HG02973 (cell line): ENCODE results near the gene MGMT.

Experiments used
- ATAC-seq: cut with Tn5 transposase; IDR thresholded peaks from one replicate; pipeline ENCODE4 v1.9.1; 2021; ENCODE audit warnings: moderate library complexity; ENCODE audit not compliant: unreplicated experiment

The MGMT gene

DNA sequence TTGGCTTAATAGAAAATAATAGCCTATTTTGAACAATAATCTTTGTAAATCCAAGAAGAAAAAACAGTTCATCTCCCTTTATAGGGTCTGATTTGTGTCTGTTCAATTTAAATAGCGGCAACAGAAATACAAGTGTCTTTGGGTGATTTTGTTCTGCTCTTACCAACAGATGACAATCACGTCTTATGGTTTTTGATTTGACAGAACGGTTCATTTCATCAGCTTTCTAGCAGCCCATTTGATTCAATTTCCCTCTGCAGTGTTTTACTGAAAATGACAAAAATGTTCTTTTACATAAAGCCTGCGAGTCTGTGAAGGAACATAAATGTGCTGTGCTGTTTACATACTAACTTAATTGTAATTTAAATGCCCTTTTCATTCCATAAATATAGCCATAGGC, 180.5 kb downstream of the MGMT start:
- ATAC-seq: no peak

DNA sequence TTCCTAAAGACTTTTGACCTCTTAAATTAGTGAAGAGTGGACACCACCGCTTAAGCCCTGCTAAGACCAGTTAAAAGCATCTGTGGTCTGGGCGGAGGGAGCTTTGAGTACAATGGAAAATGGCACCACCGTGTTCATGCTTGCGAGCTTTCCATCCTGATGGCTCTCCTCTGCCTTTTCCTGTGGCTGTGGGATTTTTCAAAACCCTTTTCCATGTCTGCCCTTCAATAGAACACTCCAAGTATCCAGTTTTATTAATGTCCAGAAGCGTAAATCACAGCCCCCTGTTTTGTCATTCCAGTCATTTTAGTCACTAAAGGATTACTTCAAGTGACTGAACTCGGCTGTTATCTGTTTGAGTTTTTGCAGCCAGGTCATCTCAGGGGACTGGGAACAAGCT, 181.8 kb downstream of the MGMT start:
- no peak for ATAC-seq

GRCh38 chr10:129652021-129652420, 185.0 kb downstream of the MGMT start:
- ATAC-seq: no peak

- ATAC-seq: no peak
Measured at GRCh38 chr10:129652521-129653201, 185.6 kb downstream of the MGMT start.

DNA sequence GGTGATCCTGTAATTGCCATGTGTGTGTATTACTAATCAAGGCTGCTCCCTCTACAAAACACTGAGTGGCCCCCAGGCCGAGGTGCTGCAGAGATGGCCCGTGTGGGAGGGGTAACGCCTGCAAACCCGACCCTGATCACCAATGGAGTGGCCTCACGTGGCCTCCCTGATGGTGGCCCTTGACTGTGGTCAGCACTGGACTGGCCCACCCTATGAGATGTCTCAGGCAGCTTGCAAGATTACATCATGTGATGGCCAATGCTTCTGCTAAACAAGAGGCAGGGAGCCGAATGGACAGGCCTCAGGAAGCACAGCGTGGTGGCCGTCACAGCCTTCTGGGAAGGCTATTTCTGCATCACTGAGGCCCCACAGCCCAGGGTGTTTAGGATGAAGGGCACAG, 186.4 kb downstream of the MGMT start:
- no peak for ATAC-seq

DNA sequence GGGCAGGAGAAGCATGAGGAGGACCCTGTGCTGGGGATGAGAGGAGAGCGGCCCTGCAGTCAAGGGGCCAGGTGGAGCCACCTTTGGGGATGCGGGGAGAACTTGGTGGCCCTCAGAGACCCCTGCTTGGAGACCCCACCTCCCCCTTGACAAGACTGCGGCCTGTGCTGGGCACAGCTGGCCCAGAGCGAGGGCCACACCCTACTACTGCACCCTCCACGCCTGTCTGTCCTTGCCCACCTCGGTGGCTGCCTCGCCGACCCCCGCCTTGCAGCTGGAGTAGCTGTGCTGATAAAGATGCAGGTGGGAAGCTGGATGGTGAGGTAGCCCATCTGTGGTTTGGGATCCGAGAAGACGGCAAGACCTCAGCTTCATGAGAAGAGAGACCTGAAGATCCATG, 186.8 kb downstream of the MGMT start:
- no peak for ATAC-seq

GRCh38 chr10:129654461-129654860, 187.4 kb downstream of the MGMT start:
- ATAC-seq: no peak

DNA sequence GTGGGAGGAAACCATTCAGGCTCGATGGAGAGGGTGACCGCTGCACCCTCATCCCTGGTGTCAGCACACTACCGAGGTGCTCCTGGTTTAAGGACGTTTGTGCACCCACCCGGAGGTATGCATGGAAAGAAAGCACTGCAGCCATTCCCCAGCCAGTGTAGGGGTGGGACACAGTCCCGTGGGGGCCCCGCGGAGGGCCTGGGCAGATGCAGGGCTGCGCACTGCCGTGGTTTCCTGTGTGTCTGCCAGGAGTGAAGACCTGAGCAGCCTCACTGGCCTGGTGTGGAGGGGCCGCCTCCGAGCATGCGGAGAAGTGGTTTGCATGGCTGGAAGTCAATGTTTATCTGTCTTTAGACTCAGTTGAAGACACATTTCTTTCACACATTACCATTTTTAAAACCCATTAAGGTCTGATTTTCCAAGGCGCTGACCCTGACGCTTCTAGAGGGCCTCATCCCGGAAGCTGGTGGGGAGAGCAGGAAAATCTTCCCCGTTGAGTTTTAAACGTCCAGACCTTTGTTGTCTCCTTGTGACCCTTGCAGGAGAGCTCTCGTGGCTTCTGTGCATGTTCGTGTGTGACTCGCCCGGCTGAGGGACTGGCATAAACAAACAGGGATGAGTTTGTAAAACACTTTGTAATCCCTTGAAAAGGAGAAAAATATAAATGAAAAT, 188.1 kb downstream of the MGMT start:
- ATAC-seq: no peak

- ATAC-seq: no peak
Measured at GRCh38 chr10:129655679-129656031, 188.6 kb downstream of the MGMT start.

GRCh38 chr10:129656642-129657041, 189.6 kb downstream of the MGMT start:
- ATAC-seq: no peak

DNA sequence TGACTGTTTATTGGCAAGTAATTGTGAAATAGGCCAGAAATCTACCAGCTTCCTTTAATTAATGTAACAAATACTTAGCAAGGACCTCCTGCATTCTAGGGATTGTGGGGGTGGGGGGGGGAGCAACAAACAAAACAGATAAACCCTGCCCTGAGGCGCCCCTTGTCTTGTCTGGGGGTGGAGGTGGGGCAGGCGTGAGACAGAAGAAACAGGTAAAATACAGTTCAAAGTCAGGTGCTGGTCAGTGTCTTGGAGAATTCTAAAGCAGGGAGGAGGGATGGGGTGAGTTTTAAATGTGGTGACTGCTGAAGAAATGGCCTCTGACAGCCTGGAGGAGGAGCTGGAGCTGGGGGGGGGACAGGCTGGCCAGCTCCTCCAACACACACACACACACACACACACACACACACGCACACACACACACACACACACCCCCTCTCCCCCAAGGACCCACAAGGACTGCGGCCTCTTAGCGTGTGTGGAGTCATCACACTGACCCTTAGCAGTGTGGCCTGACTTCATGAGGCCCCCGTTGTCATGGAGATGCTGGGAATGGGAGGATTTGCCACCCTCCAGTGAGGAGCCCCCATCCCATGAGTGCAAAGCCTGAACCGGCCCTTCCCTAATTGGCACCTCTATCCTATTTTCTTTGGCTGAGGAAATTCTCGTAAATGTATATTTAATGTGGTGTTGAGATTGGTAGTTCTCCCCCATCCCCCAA, 190.4 kb downstream of the MGMT start:
- ATAC-seq: no peak

GRCh38 chr10:129658376-129659072, 191.5 kb downstream of the MGMT start:
- ATAC-seq: no peak

DNA sequence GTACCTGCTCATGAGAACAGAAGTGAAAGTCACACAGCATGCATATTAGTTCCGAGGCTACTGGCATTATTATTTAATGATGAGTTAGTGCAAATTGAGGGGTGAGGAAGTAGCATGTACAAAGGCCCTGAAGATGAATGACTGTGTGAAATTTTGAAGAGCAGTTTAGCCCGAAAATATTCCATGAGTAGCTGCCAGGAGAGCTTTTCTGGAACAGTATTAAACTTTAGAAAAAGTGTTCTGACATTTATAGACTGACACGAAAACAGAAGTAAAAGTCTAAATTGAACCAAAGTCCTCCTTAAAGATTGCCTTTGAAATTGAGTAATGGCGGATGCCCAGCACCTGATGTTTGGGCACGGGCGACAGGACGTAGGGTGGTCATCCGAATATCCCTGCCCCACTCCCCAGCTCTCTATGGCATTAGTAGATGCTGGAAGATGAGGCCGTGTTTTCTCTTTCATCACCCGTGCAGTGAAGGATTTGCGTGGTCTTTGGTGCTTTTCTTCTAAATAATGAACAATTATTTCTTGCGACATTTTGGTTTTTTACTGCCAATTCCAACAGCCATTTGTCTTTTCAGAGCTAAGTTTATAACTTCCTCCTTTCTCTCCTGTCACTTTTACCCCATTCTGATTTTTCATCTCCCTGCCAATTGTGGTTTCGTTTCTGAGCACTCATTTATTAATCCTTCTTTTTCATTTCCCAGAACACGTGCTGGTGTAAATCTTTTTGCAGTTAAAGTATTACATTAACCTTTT, 192.6 kb downstream of the MGMT start:
- no peak for ATAC-seq

DNA sequence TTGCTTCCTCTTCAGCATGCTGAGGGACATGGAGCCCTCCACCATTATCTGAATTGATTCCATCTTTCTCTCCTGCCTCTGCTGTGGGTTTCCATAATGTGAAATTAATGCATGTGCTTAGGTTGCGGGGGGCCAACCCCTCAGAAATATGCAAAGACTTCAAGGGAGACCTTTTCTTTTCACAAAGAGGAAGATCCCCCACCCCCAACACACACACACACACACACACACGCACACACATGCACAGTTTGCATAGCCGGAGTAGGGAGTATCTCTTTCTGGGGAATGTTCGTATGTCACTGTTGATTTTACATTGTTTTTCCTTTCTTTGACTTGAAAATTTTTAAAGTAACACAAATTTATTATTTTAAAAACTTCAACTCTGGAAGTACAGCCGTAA, 193.5 kb downstream of the MGMT start:
- no peak for ATAC-seq

GRCh38 chr10:129662426-129662825, 195.4 kb downstream of the MGMT start:
- no peak for ATAC-seq

DNA sequence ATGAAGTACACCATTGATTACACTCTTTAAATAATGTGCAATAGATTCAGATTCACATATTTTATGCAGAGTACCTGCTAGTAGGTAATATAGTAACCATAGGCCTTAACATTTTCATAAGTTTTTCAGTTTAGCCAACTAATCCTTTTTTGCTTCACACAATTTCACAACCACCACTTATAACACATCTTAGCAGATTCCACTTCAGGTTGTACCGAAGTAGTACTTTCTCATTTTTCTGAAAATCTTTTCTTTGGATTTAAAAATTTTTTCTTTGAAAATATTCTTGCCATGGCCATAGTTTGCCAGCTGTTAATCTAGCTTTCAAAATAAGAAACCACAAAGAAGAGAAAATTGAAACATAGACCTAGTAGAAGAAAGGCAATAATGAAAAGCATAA, 203.1 kb downstream of the MGMT start:
- no peak for ATAC-seq

DNA sequence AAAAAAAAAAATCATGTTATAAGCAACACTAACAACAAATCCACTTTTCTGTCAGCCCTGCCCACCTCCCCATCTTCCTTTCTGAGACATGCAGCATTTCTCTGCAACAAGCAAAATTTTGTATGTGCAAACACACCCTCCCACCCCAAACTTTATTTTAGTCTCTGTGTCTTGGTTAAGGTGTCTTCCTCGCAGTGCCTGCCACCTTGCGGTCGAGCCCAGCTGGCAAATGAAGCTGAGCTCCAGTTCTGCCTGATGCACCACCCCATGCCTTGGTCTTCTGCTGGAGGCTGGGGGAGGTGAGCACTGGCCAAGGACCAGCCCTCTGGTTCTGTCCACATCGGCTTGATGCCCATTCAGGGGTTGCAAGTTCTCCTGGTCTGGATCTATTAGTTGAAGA, 206.3 kb downstream of the MGMT start:
- no peak for ATAC-seq

DNA sequence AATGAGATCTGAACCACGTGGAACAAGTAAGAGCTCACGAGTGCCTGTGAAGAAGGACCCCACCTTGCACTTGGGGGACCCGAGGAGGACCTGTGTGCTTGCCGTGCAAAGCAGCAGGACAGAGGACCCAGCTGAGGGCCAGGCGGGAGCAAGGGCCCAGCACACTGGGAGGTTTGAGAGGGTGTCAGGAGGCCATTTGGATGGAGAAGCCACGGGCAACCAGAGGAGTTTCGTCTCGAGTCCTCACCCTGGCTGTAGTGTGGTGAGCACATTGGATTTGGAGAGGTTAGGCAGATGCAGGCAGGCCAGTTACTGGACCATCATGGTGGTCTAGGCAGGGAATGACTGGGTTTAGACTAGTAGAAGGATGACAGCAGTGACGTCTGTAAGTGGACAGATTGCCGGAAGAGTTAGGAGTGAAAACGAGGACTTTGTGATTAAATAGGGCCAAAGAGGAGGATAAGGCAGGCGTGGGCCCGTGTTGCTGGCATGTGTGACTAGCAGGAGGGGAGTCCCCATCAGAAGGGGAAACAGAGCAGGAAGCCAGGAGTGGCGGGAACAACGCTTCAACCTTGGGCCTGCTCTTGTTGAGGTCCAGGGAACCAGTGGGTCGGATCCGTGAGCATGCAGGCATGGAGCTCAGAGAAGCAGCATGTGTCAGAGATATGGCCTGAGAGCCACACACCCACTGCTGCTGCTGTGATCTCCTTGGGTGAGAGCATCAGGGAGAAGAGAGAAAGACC, 208.2 kb downstream of the MGMT start:
- ATAC-seq: no peak

- no peak for ATAC-seq
Measured at GRCh38 chr10:129676014-129676413, 209.0 kb downstream of the MGMT start.

DNA sequence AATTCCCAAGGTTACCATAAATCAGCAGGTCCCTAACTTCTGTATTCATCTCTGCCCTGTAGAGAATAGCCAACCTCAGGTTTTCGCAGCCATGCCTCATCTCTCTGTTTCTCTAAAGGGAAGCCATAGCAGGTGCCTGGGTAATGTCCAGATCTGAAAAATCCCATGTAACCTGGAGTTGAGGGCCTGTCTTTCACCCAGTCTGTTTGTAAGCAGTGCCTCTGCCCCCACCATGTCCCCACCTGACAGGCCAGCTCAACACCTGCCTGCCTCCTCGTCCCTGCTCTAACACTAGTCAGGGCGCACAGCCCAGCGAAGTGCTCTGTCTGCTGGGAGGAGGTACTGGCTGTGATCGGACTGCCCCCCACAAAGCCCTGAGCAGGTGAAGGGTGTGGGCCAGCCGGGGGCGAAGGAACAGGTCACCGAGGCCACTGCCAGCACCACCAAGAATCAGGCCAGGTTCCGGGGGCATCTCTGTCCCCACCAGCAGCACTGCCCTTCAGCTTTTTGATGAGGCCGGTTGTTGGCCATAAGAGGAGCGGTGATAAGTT, 210.4 kb downstream of the MGMT start:
- no peak for ATAC-seq
